Chondrocyte (in vitro differentiated cells): ENCODE results near the gene CHMP5. TPM values are rescaled to one million over a fixed set of nuclear protein-coding genes. Genes with fewer than 3 reads are reported as not detected.

Experiments used
- DNase-seq: peaks from one replicate; pipeline ENCODE4 v3.0.0; 2021; ENCODE audit warnings: mixed read lengths, low spot score
- H3K27ac Mint-ChIP-seq: one replicate; pipeline ENCODE4 v1.8.0; 2021; ENCODE audit warnings: mild to moderate bottlenecking, moderate library complexity, mixed read lengths; ENCODE audit not compliant: unreplicated experiment
- H3K27me3 Mint-ChIP-seq: 2 replicates; pipeline ENCODE4 v1.8.0; 2021; ENCODE audit warnings: low read depth, mixed read lengths
- H3K36me3 Mint-ChIP-seq: 2 replicates; pipeline ENCODE4 v1.8.0; 2021; ENCODE audit warnings: low read depth, mixed read lengths
- H3K4me1 Mint-ChIP-seq: 2 replicates; pipeline ENCODE4 v1.8.0; 2021; ENCODE audit warnings: low read depth, mild to moderate bottlenecking, mixed read lengths
- H3K4me3 Mint-ChIP-seq: one replicate; pipeline ENCODE4 v1.8.0; 2021; ENCODE audit warnings: mild to moderate bottlenecking, moderate library complexity, mixed read lengths; ENCODE audit not compliant: unreplicated experiment
- H3K9me3 Mint-ChIP-seq: 2 replicates; pipeline ENCODE4 v1.8.0; 2021; ENCODE audit warnings: low read depth, mixed read lengths
- total RNA-seq: library from RNA; stranded (reverse); gene quantifications from 3 replicates; pipeline ENCODE4 v1.2.1, GENCODE V29; 2021
- TF ChIP-seq, protein P1 (sequence below): fragments of 200-600 bp; sonication (generic); IDR thresholded peaks from 2 replicates; pipeline ENCODE4 v1.5.0; 2021; ENCODE audit warnings: antibody characterized with exemption, mild to moderate bottlenecking, moderate library complexity

Gene CHMP5
- total RNA-seq, 1 donor from 2014 or later = 58.4 TPM

DNA sequence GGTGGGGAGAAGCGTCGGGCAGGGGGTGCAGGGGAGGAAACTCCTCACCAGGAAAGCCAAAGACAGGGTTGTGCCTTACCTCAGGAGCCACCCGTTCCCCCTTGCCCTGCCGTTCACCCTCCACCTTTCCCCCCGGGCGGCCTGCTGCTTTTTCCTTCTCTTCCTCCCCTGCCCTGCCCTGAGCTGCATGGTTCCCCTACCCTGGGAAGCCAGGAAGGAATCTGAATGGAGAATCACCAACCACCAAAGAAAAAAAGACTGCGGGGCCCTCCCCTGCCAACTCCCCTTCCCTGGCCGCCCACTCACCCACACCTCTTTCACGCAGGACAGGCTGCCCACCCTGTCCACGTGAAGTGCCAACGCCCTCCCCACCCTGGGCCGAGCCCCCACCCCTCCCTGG is 24.6 kb downstream of the CHMP5 start:
- H3K9me3 Mint-ChIP-seq = no peaks in the 10 kb centered on the region
- peak overlapping the region; percentile 95 for H3K4me3 Mint-ChIP-seq
- peaks cover 7% of the 10 kb centered on the region for H3K36me3 Mint-ChIP-seq
- no peaks in the 10 kb centered on the region for H3K27me3 Mint-ChIP-seq
- TF ChIP-seq, protein P1, sequence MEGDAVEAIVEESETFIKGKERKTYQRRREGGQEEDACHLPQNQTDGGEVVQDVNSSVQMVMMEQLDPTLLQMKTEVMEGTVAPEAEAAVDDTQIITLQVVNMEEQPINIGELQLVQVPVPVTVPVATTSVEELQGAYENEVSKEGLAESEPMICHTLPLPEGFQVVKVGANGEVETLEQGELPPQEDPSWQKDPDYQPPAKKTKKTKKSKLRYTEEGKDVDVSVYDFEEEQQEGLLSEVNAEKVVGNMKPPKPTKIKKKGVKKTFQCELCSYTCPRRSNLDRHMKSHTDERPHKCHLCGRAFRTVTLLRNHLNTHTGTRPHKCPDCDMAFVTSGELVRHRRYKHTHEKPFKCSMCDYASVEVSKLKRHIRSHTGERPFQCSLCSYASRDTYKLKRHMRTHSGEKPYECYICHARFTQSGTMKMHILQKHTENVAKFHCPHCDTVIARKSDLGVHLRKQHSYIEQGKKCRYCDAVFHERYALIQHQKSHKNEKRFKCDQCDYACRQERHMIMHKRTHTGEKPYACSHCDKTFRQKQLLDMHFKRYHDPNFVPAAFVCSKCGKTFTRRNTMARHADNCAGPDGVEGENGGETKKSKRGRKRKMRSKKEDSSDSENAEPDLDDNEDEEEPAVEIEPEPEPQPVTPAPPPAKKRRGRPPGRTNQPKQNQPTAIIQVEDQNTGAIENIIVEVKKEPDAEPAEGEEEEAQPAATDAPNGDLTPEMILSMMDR = no peak
- peaks cover 36% of the 10 kb centered on the region for H3K4me1 Mint-ChIP-seq
- no peak for DNase-seq
- H3K27ac Mint-ChIP-seq = peak overlapping the region; percentile 100

DNA sequence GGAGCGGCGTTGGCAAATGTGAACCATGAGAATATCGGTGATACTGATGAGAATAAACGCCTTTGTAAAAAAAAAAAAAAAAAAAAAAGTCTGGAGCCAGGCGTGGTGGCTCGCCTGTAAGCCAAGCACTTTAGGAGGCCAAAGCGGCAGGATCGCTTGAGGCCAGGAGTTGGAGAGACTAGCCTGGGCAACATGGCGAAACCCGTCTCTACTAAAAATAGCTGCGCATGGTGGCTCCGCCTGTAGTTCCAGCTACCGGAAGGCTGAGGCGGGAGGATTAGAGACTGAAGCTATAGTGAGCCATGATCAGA is 25.0 kb downstream of the CHMP5 start:
- H3K4me3 Mint-ChIP-seq = peak overlapping the region; percentile 95
- H3K27me3 Mint-ChIP-seq = no peaks in the 10 kb centered on the region
- DNase-seq = no peak
- H3K36me3 Mint-ChIP-seq = peaks cover 11% of the 10 kb centered on the region
- no peaks in the 10 kb centered on the region for H3K9me3 Mint-ChIP-seq
- H3K27ac Mint-ChIP-seq = peak overlapping the region; percentile 100
- TF ChIP-seq, protein P1 = no peak
- H3K4me1 Mint-ChIP-seq = peaks cover 36% of the 10 kb centered on the region

- H3K36me3 Mint-ChIP-seq = peaks cover 12% of the 10 kb centered on the region
- H3K27me3 Mint-ChIP-seq = no peaks in the 10 kb centered on the region
- peak within 1 kb of the TSS; percentile 95 for H3K4me3 Mint-ChIP-seq
- peaks cover 36% of the 10 kb centered on the region for H3K4me1 Mint-ChIP-seq
- peak within 1 kb of the TSS; percentile 100 for H3K27ac Mint-ChIP-seq
- DNase-seq = peak; percentile 99
- H3K9me3 Mint-ChIP-seq = no peaks in the 10 kb centered on the region
- TF ChIP-seq, protein P1 = no peak
These were observed 25.6 kb downstream of the CHMP5 start, which contains the start of gene NFX1 for GRCh38 chr9:33290247-33291030. Gene NFX1, plus strand, starts transcription at chr9:33290516. Its CDS starts 57 bp downstream, at chr9:33290573.

DNA sequence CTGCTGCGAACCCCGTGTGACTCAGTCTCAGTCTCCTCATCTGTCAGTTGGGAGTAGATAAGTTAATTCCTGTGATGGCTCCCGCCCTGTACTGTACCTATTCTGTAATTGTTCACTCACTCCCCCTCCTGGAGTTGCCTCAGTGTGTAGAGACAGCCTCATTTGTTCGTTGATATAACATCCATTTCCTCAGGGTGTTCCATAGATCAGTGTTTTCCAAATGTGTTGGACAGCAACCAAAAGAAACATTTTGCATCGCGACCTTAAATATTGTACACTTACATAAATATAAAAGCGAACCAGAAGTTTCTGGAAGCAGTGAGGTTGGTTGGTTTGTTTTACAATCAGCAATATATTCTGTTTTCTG is 26.2 kb downstream of the CHMP5 start:
- Mint-ChIP-seq H3K9me3 (no peaks in the 10 kb centered on the region), H3K27me3 (no peaks in the 10 kb centered on the region), H3K4me1 (peaks cover 40% of the 10 kb centered on the region), H3K4me3 (peak overlapping the region; percentile 95), H3K36me3 (peaks cover 14% of the 10 kb centered on the region), H3K27ac (peak overlapping the region; percentile 100)
- TF ChIP-seq, protein P1 = no peak
- no peak for DNase-seq

DNA sequence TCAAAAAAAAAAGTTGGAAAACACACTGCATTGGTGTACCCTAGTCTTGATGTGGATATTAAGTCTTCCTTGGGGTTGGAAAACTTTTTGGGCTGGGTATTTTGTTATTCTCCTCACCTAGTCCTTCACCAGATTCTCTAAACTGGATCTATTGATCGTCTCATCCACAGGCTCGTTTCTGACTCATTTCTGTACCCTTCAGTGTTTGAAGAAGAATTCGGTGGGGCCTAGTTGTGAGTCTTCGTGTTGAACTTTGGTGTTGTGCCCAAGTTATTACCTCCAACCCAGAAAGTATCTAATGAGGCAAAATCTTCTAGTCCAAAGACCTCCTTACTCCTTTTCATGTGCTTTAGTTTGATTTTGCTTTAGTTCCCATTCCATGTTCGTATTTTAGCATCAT is 27.1 kb downstream of the CHMP5 start:
- Mint-ChIP-seq H3K9me3 (no peaks in the 10 kb centered on the region), H3K4me3 (peak overlapping the region; percentile 95), H3K27ac (peak overlapping the region; percentile 100), H3K36me3 (peaks cover 19% of the 10 kb centered on the region), H3K27me3 (no peaks in the 10 kb centered on the region), H3K4me1 (peaks cover 47% of the 10 kb centered on the region)
- no peak for DNase-seq
- TF ChIP-seq, protein P1 = no peak
